ENCODE data around the gene MDM4. TPM values are rescaled to one million over a fixed set of nuclear protein-coding genes. Genes with fewer than 3 reads are reported as not detected.

Gene MDM4, protein sequence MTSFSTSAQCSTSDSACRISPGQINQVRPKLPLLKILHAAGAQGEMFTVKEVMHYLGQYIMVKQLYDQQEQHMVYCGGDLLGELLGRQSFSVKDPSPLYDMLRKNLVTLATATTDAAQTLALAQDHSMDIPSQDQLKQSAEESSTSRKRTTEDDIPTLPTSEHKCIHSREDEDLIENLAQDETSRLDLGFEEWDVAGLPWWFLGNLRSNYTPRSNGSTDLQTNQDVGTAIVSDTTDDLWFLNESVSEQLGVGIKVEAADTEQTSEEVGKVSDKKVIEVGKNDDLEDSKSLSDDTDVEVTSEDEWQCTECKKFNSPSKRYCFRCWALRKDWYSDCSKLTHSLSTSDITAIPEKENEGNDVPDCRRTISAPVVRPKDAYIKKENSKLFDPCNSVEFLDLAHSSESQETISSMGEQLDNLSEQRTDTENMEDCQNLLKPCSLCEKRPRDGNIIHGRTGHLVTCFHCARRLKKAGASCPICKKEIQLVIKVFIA
- 35.3 to 51.1 TPM (median 39.1 TPM) in 3 replicates for total RNA-seq
- long read RNA-seq, full-length matches to known transcripts = 2 of 6 reads
- long read RNA-seq, partial matches to known transcripts = 0 of 6 reads
- long read RNA-seq, other reads (novel, unspliced or antisense) = 4 of 6 reads

GRCh38 chr1:204516180-204516879 lies at the start of gene MDM4:
TSS of gene MDM4 (plus strand) at chr1:204516406. CDS start at chr1:204525519, 9,113 bp downstream.
- Mint-ChIP-seq H3K36me3 (ENCODE audit: low read depth) (peaks cover 2% of the 10 kb centered on the region), H3K4me1 (ENCODE audit: low read depth) (peaks cover 24% of the 10 kb centered on the region), H3K9me3 (ENCODE audit: low read depth) (no peaks in the 10 kb centered on the region), H3K27ac (ENCODE audit: unreplicated experiment) (no peak within 1 kb of the TSS), H3K4me3 (ENCODE audit: unreplicated experiment) (no peak within 1 kb of the TSS), H3K27me3 (ENCODE audit: low read depth) (no peaks in the 10 kb centered on the region)
- TF ChIP-seq, protein P1, sequence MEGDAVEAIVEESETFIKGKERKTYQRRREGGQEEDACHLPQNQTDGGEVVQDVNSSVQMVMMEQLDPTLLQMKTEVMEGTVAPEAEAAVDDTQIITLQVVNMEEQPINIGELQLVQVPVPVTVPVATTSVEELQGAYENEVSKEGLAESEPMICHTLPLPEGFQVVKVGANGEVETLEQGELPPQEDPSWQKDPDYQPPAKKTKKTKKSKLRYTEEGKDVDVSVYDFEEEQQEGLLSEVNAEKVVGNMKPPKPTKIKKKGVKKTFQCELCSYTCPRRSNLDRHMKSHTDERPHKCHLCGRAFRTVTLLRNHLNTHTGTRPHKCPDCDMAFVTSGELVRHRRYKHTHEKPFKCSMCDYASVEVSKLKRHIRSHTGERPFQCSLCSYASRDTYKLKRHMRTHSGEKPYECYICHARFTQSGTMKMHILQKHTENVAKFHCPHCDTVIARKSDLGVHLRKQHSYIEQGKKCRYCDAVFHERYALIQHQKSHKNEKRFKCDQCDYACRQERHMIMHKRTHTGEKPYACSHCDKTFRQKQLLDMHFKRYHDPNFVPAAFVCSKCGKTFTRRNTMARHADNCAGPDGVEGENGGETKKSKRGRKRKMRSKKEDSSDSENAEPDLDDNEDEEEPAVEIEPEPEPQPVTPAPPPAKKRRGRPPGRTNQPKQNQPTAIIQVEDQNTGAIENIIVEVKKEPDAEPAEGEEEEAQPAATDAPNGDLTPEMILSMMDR (IDR thresholded peaks at IDR 0.05) = peak; percentile 15
- no peak for DNase-seq (ENCODE audit: low spot score)

GRCh38 chr1:204466416-204467405 lies 49.5 kb upstream of the MDM4 start:
- H3K9me3 Mint-ChIP-seq (ENCODE audit: low read depth) = no peaks in the 10 kb centered on the region
- no peaks in the 10 kb centered on the region for H3K27me3 Mint-ChIP-seq (ENCODE audit: low read depth)
- TF ChIP-seq, protein P1 (IDR thresholded peaks at IDR 0.05) = no peak
- peaks cover 24% of the 10 kb centered on the region for H3K4me1 Mint-ChIP-seq (ENCODE audit: low read depth)
- H3K4me3 Mint-ChIP-seq (ENCODE audit: unreplicated experiment) = no peak overlapping the region
- peak; percentile 79 for DNase-seq (ENCODE audit: low spot score)
- peaks cover 18% of the 10 kb centered on the region for H3K36me3 Mint-ChIP-seq (ENCODE audit: low read depth)
- peak overlapping the region; percentile 87 for H3K27ac Mint-ChIP-seq (ENCODE audit: unreplicated experiment)

GRCh38 chr1:204468206-204468605 lies 48.0 kb upstream of the MDM4 start:
- TF ChIP-seq, protein P1 (IDR thresholded peaks at IDR 0.05) = no peak
- Mint-ChIP-seq H3K36me3 (ENCODE audit: low read depth) (peaks cover 18% of the 10 kb centered on the region), H3K27me3 (ENCODE audit: low read depth) (no peaks in the 10 kb centered on the region), H3K9me3 (ENCODE audit: low read depth) (no peaks in the 10 kb centered on the region), H3K4me3 (ENCODE audit: unreplicated experiment) (no peak overlapping the region), H3K4me1 (ENCODE audit: low read depth) (peaks cover 28% of the 10 kb centered on the region), H3K27ac (ENCODE audit: unreplicated experiment) (no peak overlapping the region)
- peak; percentile 30 for DNase-seq (ENCODE audit: low spot score)

- no peaks in the 10 kb centered on the region for H3K9me3 Mint-ChIP-seq (ENCODE audit: low read depth)
- no peak overlapping the region for H3K27ac Mint-ChIP-seq (ENCODE audit: unreplicated experiment)
- DNase-seq (ENCODE audit: low spot score) = peak; percentile 80
- H3K27me3 Mint-ChIP-seq (ENCODE audit: low read depth) = no peaks in the 10 kb centered on the region
- H3K4me3 Mint-ChIP-seq (ENCODE audit: unreplicated experiment) = no peak overlapping the region
- H3K36me3 Mint-ChIP-seq (ENCODE audit: low read depth) = peaks cover 15% of the 10 kb centered on the region
- TF ChIP-seq, protein P1 (IDR thresholded peaks at IDR 0.05) = no peak
- H3K4me1 Mint-ChIP-seq (ENCODE audit: low read depth) = peaks cover 35% of the 10 kb centered on the region
These were observed 47.4 kb upstream of the MDM4 start for GRCh38 chr1:204468766-204469302.
